AG04449 (cell line): ENCODE results near the gene PTGER3.

Experiments used
- CTCF ChIA-PET: fragments of 350-600 bp; formaldehyde crosslinking; extraction: SDS; loops from one replicate; lab custom pipeline; 2021; ENCODE audit warnings: antibody characterized with exemption; lab: Yijun Ruan, JAX
- POLR2A ChIA-PET: fragments of 400-600, 350-600 bp; formaldehyde crosslinking; extraction: SDS; loops from one replicate; lab custom pipeline; 2020; ENCODE audit warnings: antibody characterized with exemption, inconsistent platforms; lab: Yijun Ruan, JAX
- DNase-seq: peaks from one replicate; pipeline ENCODE4 v3.0.0-alpha.2; 2010; ENCODE audit warnings: low read depth, low spot score
- H3K4me3 ChIP-seq: 2 replicates; pipeline ENCODE4 v1.5.1; 2011; ENCODE audit warnings: low read depth, mild to moderate bottlenecking, control low read depth, low read length
- CTCF ChIP-seq: IDR thresholded peaks from one replicate; pipeline ENCODE4 v1.5.1; 2011; ENCODE audit warnings: mild to moderate bottlenecking, moderate library complexity, low read length, control low read depth, inconsistent platforms; ENCODE audit not compliant: insufficient read depth; ENCODE audit errors: missing control alignments

Gene PTGER3

GRCh38 chr1:71030026-71030425, 17.6 kb downstream of the PTGER3 start:
- H3K4me3 ChIP-seq = no peak overlapping the region
- CTCF ChIA-PET = no interaction called here
- no peak for DNase-seq
- POLR2A ChIA-PET = no interaction called here
- no peak for TF ChIP-seq CTCF

- no peak for TF ChIP-seq CTCF
- ChIA-PET POLR2A (no interaction called here), CTCF (no interaction called here)
- H3K4me3 ChIP-seq = no peak overlapping the region
- DNase-seq = no peak
Observed at GRCh38 chr1:71028981-71029380, 18.6 kb downstream of the PTGER3 start.

GRCh38 chr1:71027991-71028390, 19.6 kb downstream of the PTGER3 start:
- POLR2A ChIA-PET = no interaction called here
- CTCF ChIA-PET = interaction anchor here (0.8 kb wide), 1 partner anchor 22 kb away, joined by 3 read pairs; no protein-coding TSS in a partner anchor
- no peak for TF ChIP-seq CTCF
- no peak for DNase-seq
- H3K4me3 ChIP-seq = no peak overlapping the region

GRCh38 chr1:71026093-71026492, 21.5 kb downstream of the PTGER3 start:
- ChIA-PET POLR2A (no interaction called here), CTCF (no interaction called here)
- DNase-seq = no peak
- no peak for TF ChIP-seq CTCF
- H3K4me3 ChIP-seq = no peak overlapping the region

GRCh38 chr1:71023515-71023914, 24.1 kb downstream of the PTGER3 start:
- no peak for TF ChIP-seq CTCF
- ChIA-PET CTCF (no interaction called here), POLR2A (no interaction called here)
- H3K4me3 ChIP-seq = no peak overlapping the region
- DNase-seq = no peak

- no peak for TF ChIP-seq CTCF
- H3K4me3 ChIP-seq = no peak overlapping the region
- no peak for DNase-seq
- POLR2A ChIA-PET = no interaction called here
- CTCF ChIA-PET = no interaction called here
Observed at GRCh38 chr1:71019233-71019969, 28.2 kb downstream of the PTGER3 start.
